Activated naive CD8-positive, alpha-beta T cell treated with anti-CD3 and anti-CD28 coated beads, Interleukin-2, amount 10 ng/mL, durations not matched to agents 7 days and 5 days (primary cell): ENCODE results near the gene ARNT2. TPM values are rescaled to one million over a fixed set of nuclear protein-coding genes. Genes with fewer than 3 reads are reported as not detected.

ENCODE experiments used
- ATAC-seq: fragments of 150-1000 bp; cut with Tn5 transposase; one replicate; pipeline ENCODE4 v1.10.0; 2021; ENCODE audit warnings: low read depth, moderate library complexity
- POLR2A ChIA-PET: fragments of 350-600 bp; sonication (Branson Sonifier 250); formaldehyde crosslinking; loops from one replicate; lab custom pipeline; 2021; ENCODE audit warnings: antibody characterized with exemption; lab: Charles Lee
- DNase-seq: peaks from one replicate; pipeline ENCODE4 v3.0.0; 2021
- H3K27ac Mint-ChIP-seq: one replicate; pipeline ENCODE4 v1.8.0; 2022; ENCODE audit warnings: mild to moderate bottlenecking, mixed read lengths
- H3K27me3 Mint-ChIP-seq: one replicate; pipeline ENCODE4 v1.8.0; 2022; ENCODE audit warnings: mild to moderate bottlenecking, moderate library complexity, mixed read lengths
- H3K36me3 Mint-ChIP-seq: one replicate; pipeline ENCODE4 v1.8.0; 2021; ENCODE audit warnings: mild to moderate bottlenecking, mixed read lengths
- H3K4me1 Mint-ChIP-seq: one replicate; pipeline ENCODE4 v1.8.0; 2021; ENCODE audit warnings: mixed read lengths
- H3K4me3 Mint-ChIP-seq: one replicate; pipeline ENCODE4 v1.8.0; 2022; ENCODE audit warnings: mild to moderate bottlenecking, moderate library complexity, mixed read lengths
- H3K9me3 Mint-ChIP-seq: one replicate; pipeline ENCODE4 v1.8.0; 2021; ENCODE audit warnings: mixed read lengths
- total RNA-seq, 2 experiments: library from RNA; stranded (reverse); gene quantifications; one replicate each; pipeline ENCODE4 v1.2.3, GENCODE V29; 2021

Gene ARNT2
- total RNA-seq, 2 experiments from 2014 or later, result not detected

GRCh38 chr15:80471881-80472280 is 67.7 kb downstream of the ARNT2 start:
- DNase-seq, result no peak
- ATAC-seq, result no peak
- Mint-ChIP-seq H3K9me3 (no peaks in the 10 kb centered on the region), H3K36me3 (no peaks in the 10 kb centered on the region), H3K27me3 (peaks cover 8% of the 10 kb centered on the region), H3K27ac (no peak overlapping the region), H3K4me1 (no peaks in the 10 kb centered on the region), H3K4me3 (no peak overlapping the region)
- POLR2A ChIA-PET, result interaction anchor here (0.6 kb wide), 1 partner anchor 44 kb away, joined by 3 read pairs; no protein-coding TSS in a partner anchor

GRCh38 chr15:80473286-80474223 is 69.4 kb downstream of the ARNT2 start:
- H3K27ac Mint-ChIP-seq, result no peak overlapping the region
- H3K4me3 Mint-ChIP-seq, result no peak overlapping the region
- H3K9me3 Mint-ChIP-seq, result no peaks in the 10 kb centered on the region
- POLR2A ChIA-PET, result no interaction called here
- no peak for DNase-seq
- no peaks in the 10 kb centered on the region for H3K4me1 Mint-ChIP-seq
- peaks cover 6% of the 10 kb centered on the region for H3K27me3 Mint-ChIP-seq
- H3K36me3 Mint-ChIP-seq, result no peaks in the 10 kb centered on the region
- no peak for ATAC-seq

DNA sequence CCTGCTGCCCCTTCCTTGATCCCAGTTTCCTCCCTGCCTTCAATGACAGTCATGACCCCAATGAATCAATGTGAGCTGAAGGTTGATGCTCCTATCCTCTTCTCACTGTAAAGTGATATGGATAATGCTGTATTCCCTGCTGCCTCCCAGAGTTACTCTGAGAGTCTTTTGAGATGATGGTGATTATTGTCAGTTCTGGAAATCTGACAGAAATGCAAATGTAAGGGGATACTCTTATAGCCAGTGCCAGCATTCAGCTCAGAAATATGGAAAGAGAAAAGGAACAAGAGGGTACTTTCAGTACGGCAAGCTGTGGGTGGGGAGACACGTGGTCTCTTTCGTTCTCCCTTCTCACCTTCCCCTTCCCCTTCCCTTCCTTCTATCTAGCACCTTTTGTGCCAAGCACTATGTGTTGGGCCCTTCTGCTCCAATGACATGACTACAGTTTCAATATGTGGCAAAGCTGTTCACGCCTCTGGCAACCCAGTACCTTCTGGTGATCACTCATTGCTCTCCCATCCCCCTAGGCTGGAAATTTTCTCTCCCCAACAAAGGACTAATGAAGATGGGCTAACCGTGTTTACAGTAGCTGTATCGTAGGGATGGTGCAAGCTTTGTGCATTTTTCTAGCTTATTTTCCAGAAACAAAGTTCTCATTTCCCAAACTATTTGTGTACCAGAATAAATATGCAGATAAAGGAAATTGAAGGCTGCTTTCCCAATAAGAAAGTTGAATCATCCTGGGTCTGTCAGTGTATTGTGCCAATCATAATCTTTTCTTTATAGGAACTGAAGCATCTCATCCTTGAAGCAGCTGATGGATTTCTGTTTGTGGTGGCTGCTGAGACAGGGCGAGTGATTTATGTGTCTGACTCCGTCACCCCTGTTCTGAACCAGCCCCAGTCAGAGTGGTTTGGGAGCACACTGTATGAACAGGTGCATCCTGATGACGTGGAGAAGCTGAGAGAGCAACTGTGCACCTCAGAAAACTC is 70.3 kb downstream of the ARNT2 start:
- POLR2A ChIA-PET, result no interaction called here
- Mint-ChIP-seq H3K27me3 (peaks cover 6% of the 10 kb centered on the region), H3K27ac (no peak overlapping the region)

DNA sequence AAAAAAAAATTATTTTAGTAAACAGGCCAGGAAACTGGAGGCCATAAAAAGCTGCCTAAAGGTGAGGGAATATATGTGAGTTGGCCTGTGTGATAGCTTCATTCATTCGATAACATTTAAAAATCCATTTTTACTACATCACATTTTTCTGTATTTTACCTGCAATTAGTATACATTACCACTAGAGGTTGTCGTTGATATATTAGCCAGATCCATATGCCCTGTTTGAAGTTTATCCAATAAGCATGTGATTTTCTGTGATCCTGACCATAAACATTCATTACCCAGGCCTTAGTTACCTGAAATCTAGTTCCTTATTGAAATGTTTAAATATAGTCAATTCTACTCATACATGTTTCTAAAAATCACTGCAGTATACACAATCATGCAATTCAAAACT is 71.4 kb downstream of the ARNT2 start:
- peaks cover 7% of the 10 kb centered on the region for H3K27me3 Mint-ChIP-seq
- no peak for ATAC-seq
- H3K36me3 Mint-ChIP-seq, result no peaks in the 10 kb centered on the region
- POLR2A ChIA-PET, result no interaction called here
- no peak overlapping the region for H3K4me3 Mint-ChIP-seq
- H3K4me1 Mint-ChIP-seq, result no peaks in the 10 kb centered on the region
- H3K9me3 Mint-ChIP-seq, result no peaks in the 10 kb centered on the region
- DNase-seq, result no peak
- no peak overlapping the region for H3K27ac Mint-ChIP-seq

More for the DNA sequence above, 70.3 kb downstream of the ARNT2 start:
- Mint-ChIP-seq H3K4me3 (no peak overlapping the region), H3K4me1 (no peaks in the 10 kb centered on the region), H3K9me3 (no peaks in the 10 kb centered on the region), H3K36me3 (no peaks in the 10 kb centered on the region)
- ATAC-seq (no peak), DNase-seq (no peak)

DNA sequence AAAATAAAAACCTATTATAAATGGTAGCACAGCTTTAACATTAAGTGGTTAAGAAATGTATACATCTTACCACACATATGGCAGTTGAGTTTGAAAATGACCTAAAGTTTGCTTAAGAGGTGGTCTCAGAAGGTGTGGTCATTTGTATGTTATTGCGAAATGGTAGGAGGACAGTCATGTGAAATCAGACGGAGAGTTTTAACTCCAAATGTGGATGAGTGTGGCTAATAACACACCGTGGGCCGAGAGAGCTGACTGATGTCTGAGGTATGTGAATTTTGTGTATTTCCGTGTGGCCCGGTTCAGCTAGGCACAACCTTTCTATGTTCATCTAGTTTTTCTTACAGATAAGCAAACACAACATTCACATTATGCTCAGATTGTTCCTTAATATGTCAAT is 71.9 kb downstream of the ARNT2 start:
- Mint-ChIP-seq H3K9me3 (no peaks in the 10 kb centered on the region), H3K4me1 (no peaks in the 10 kb centered on the region), H3K4me3 (no peak overlapping the region), H3K36me3 (no peaks in the 10 kb centered on the region), H3K27me3 (peaks cover 9% of the 10 kb centered on the region), H3K27ac (no peak overlapping the region)
- no peak for DNase-seq
- POLR2A ChIA-PET, result no interaction called here
- ATAC-seq, result no peak

GRCh38 chr15:80478075-80478474 is 73.9 kb downstream of the ARNT2 start:
- POLR2A ChIA-PET, result no interaction called here
- Mint-ChIP-seq H3K4me1 (no peaks in the 10 kb centered on the region), H3K36me3 (no peaks in the 10 kb centered on the region), H3K4me3 (no peak overlapping the region), H3K9me3 (no peaks in the 10 kb centered on the region), H3K27me3 (peaks cover 5% of the 10 kb centered on the region), H3K27ac (no peak overlapping the region)
- ATAC-seq, result no peak
- DNase-seq, result no peak

- Mint-ChIP-seq H3K9me3 (no peaks in the 10 kb centered on the region), H3K27ac (no peak overlapping the region), H3K36me3 (no peaks in the 10 kb centered on the region), H3K4me3 (no peak overlapping the region), H3K27me3 (peaks cover 2% of the 10 kb centered on the region), H3K4me1 (no peaks in the 10 kb centered on the region)
- DNase-seq, result no peak
- no peak for ATAC-seq
- POLR2A ChIA-PET, result no interaction called here
These were observed 75.0 kb downstream of the ARNT2 start for GRCh38 chr15:80479191-80479590.

DNA sequence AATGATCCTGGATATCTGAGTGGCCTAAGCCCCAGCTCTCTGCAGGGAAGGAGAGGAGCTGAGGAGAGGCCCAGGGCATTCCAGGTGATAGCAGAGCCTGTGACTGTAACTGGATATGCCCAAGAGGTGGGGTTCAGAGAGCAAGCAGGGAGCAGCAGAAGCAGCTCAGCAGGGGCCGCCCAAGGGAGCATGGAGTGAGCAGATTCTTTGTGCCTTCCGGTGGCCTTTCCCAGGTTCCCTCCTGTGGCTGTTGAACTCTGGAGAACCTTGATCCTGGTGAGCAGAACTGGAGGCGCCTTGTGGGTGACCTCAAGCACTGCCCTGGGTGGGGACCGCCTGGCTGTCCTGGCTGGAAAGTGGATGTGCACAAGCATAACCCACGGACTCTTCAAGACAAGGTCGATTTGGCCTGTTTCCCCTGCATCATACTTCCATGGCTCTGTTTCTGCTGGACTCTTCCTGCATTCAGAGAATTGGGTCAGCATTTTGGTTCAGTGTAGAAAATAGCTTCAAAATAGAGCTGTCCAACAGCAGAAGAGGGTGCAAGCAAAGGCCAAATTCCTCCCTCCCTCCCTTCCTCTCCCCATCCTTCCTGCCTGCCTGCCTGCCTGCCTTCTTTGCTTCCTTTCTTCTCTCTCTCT is 76.1 kb downstream of the ARNT2 start:
- no peak overlapping the region for H3K4me3 Mint-ChIP-seq
- H3K27ac Mint-ChIP-seq, result no peak overlapping the region
- H3K36me3 Mint-ChIP-seq, result no peaks in the 10 kb centered on the region
- peaks cover 2% of the 10 kb centered on the region for H3K27me3 Mint-ChIP-seq
- no peak for ATAC-seq
- no peak for DNase-seq
- POLR2A ChIA-PET, result no interaction called here
- no peaks in the 10 kb centered on the region for H3K9me3 Mint-ChIP-seq
- no peaks in the 10 kb centered on the region for H3K4me1 Mint-ChIP-seq

GRCh38 chr15:80480909-80481308 is 76.7 kb downstream of the ARNT2 start:
- POLR2A ChIA-PET, result no interaction called here
- no peak overlapping the region for H3K27ac Mint-ChIP-seq
- no peak for ATAC-seq
- no peaks in the 10 kb centered on the region for H3K4me1 Mint-ChIP-seq
- DNase-seq, result no peak
- H3K27me3 Mint-ChIP-seq, result peaks cover 2% of the 10 kb centered on the region
- H3K9me3 Mint-ChIP-seq, result no peaks in the 10 kb centered on the region
- H3K4me3 Mint-ChIP-seq, result no peak overlapping the region
- no peaks in the 10 kb centered on the region for H3K36me3 Mint-ChIP-seq

GRCh38 chr15:80482696-80483095 is 78.5 kb downstream of the ARNT2 start:
- POLR2A ChIA-PET, result no interaction called here
- Mint-ChIP-seq H3K27ac (no peak overlapping the region), H3K27me3 (peaks cover 2% of the 10 kb centered on the region), H3K4me3 (no peak overlapping the region), H3K36me3 (no peaks in the 10 kb centered on the region), H3K4me1 (no peaks in the 10 kb centered on the region), H3K9me3 (no peaks in the 10 kb centered on the region)
- DNase-seq (no peak), ATAC-seq (no peak)

DNA sequence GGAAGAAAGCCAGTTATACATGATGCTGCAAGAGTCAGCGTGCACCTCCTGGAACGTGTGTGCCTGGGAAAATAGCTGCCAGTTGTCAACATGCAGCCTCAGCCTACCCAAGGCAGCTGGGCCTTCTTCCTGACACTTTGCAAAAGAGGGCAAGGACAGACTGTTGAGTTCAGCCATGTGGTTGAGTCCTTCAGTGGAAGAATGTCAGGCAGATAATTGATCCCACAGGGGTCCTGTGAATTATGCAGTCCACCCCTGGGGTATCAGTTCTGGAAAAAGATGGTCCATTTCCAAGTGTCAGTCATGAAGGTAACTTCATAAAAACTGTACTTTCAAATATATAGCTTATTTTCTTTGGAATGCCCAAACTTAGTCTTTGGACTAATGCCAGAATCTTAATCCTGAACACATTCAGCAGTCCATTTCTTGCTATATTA is 79.6 kb downstream of the ARNT2 start:
- Mint-ChIP-seq H3K9me3 (no peaks in the 10 kb centered on the region), H3K27ac (no peak overlapping the region), H3K4me3 (no peak overlapping the region), H3K4me1 (no peaks in the 10 kb centered on the region), H3K36me3 (no peaks in the 10 kb centered on the region), H3K27me3 (peaks cover 5% of the 10 kb centered on the region)
- DNase-seq, result no peak
- no peak for ATAC-seq
- POLR2A ChIA-PET, result no interaction called here

- Mint-ChIP-seq H3K4me3 (no peak overlapping the region), H3K36me3 (no peaks in the 10 kb centered on the region), H3K27ac (no peak overlapping the region), H3K9me3 (no peaks in the 10 kb centered on the region), H3K27me3 (peaks cover 6% of the 10 kb centered on the region), H3K4me1 (no peaks in the 10 kb centered on the region)
- DNase-seq (no peak), ATAC-seq (no peak)
- POLR2A ChIA-PET, result no interaction called here
These were observed 80.2 kb downstream of the ARNT2 start for GRCh38 chr15:80484333-80484864.
